GM23338 (cell line): ENCODE results near the gene ZYG11B. TPM values are rescaled to one million over a fixed set of nuclear protein-coding genes. Genes with fewer than 3 reads are reported as not detected.

ENCODE experiments used
- ATAC-seq: fragments of 200-7000 bp; cut with Tn5 transposase; 3 replicates; pipeline ENCODE4 v1.9.1; 2020
- DNase-seq: peaks from one replicate; pipeline ENCODE4 v3.0.0-alpha.2; 2015; ENCODE audit warnings: low spot score
- H2AFZ ChIP-seq: fragments of 200-600 bp; sonication (generic); 2 replicates; pipeline ENCODE4 v1.8.0; 2016; ENCODE audit warnings: antibody characterized with exemption, mild to moderate bottlenecking, moderate library complexity
- H3F3A ChIP-seq: fragments of 200-600 bp; sonication (generic); replicated peaks from 2 replicates; pipeline ENCODE4 v1.8.0; 2017; ENCODE audit warnings: antibody characterized with exemption, mixed run types, low read depth
- H3K27ac ChIP-seq: fragments of 200-600 bp; sonication (generic); 2 replicates; pipeline ENCODE4 v1.6.1; 2016; ENCODE audit warnings: low read depth
- H3K27me3 ChIP-seq: fragments of 200-600 bp; sonication (generic); 2 replicates; pipeline ENCODE4 v1.8.0; 2016; ENCODE audit warnings: mild to moderate bottlenecking, mixed run types, moderate library complexity; ENCODE audit not compliant: insufficient read depth
- H3K36me3 ChIP-seq: fragments of 200-600 bp; sonication (generic); 2 replicates; pipeline ENCODE4 v1.8.0; 2016; ENCODE audit warnings: mild to moderate bottlenecking; ENCODE audit not compliant: insufficient read depth
- H3K4me1 ChIP-seq: fragments of 200-600 bp; sonication (generic); 2 replicates; pipeline ENCODE4 v1.8.0; 2016; ENCODE audit warnings: mild to moderate bottlenecking, moderate library complexity; ENCODE audit not compliant: insufficient read depth
- H3K4me2 ChIP-seq: fragments of 200-600 bp; sonication (generic); 2 replicates; pipeline ENCODE4 v1.7.1; 2017; ENCODE audit warnings: mixed run types
- H3K4me3 ChIP-seq: fragments of 200-600 bp; sonication (generic); 2 replicates; pipeline ENCODE4 v1.6.1; 2016; ENCODE audit warnings: mixed run types
- H3K79me2 ChIP-seq: fragments of 200-600 bp; sonication (generic); replicated peaks from 2 replicates; pipeline ENCODE4 v1.8.0; 2017; ENCODE audit warnings: mild to moderate bottlenecking; ENCODE audit not compliant: insufficient read depth
- H3K9me2 ChIP-seq: fragments of 200-600 bp; sonication (generic); 2 replicates; pipeline ENCODE4 v1.8.0; 2017; ENCODE audit not compliant: insufficient read depth
- H4K20me1 ChIP-seq: fragments of 200-600 bp; sonication (generic); replicated peaks from 2 replicates; pipeline ENCODE4 v1.8.0; 2017; ENCODE audit warnings: mild to moderate bottlenecking; ENCODE audit not compliant: insufficient read depth
- H3K27ac Mint-ChIP-seq: 2 replicates; pipeline ENCODE4 v1.8.0; 2020; ENCODE audit warnings: inconsistent platforms, mild to moderate bottlenecking, moderate library complexity, mixed read lengths
- H3K27me3 Mint-ChIP-seq: 3 replicates; pipeline ENCODE4 v1.8.0; 2022; ENCODE audit warnings: low read depth, mild to moderate bottlenecking, moderate library complexity, mixed read lengths, inconsistent platforms; ENCODE audit not compliant: insufficient read depth, poor library complexity
- H3K36me3 Mint-ChIP-seq: 3 replicates; pipeline ENCODE4 v1.8.0; 2021; ENCODE audit warnings: low read depth, mild to moderate bottlenecking, inconsistent platforms, moderate library complexity, mixed read lengths
- H3K4me1 Mint-ChIP-seq: 3 replicates; pipeline ENCODE4 v1.8.0; 2020; ENCODE audit warnings: mild to moderate bottlenecking, inconsistent platforms, mixed read lengths
- H3K4me3 Mint-ChIP-seq: 3 replicates; pipeline ENCODE4 v1.8.0; 2021; ENCODE audit warnings: moderate library complexity, mild to moderate bottlenecking, inconsistent platforms, mixed read lengths
- H3K9me3 Mint-ChIP-seq: 3 replicates; pipeline ENCODE4 v1.8.0; 2020; ENCODE audit warnings: moderate library complexity, mild to moderate bottlenecking, inconsistent platforms, mixed read lengths
- CREB1 ChIP-seq: fragments of 250-450 bp; sonication (Bioruptor Pico); IDR thresholded peaks from 2 replicates; pipeline ENCODE4 v1.5.0; 2020; ENCODE audit warnings: low read depth, mild to moderate bottlenecking, moderate library complexity
- EZH2phosphoT487 ChIP-seq: fragments of 200-600 bp; sonication (generic); IDR thresholded peaks from one replicate; pipeline ENCODE4 v1.8.1; 2018; ENCODE audit warnings: antibody characterized with exemption; ENCODE audit not compliant: unreplicated experiment
- JUNB ChIP-seq: IDR thresholded peaks from one replicate; pipeline ENCODE4 v1.6.1; 2016; ENCODE audit warnings: antibody characterized with exemption; ENCODE audit not compliant: unreplicated experiment
- NANOG ChIP-seq: IDR thresholded peaks from 2 replicates; pipeline ENCODE4 v1.6.1; 2016; ENCODE audit warnings: antibody characterized with exemption, borderline replicate concordance
- POLR2AphosphoS5 ChIP-seq: IDR thresholded peaks from 2 replicates; pipeline ENCODE4 v1.6.1; 2016; ENCODE audit warnings: antibody characterized with exemption, low read depth
- STAT1 ChIP-seq: IDR thresholded peaks from one replicate; pipeline ENCODE4 v1.6.1; 2016; ENCODE audit warnings: antibody characterized with exemption; ENCODE audit not compliant: unreplicated experiment
- ZNF114 ChIP-seq: fragments of 250-450 bp; sonication (Bioruptor Pico); IDR thresholded peaks from 2 replicates; pipeline ENCODE4 v1.5.0; 2020; ENCODE audit warnings: mild to moderate bottlenecking, moderate library complexity
- polyA plus RNA-seq: library from polyadenylated mRNA; unstranded; fragments of >200 nt; fragmentation: Nextera tagmentation; extraction: Ambion mirVana; gene quantifications from 2 replicates; pipeline ENCODE4 v1.2.1, GENCODE V29; 2016
- total RNA-seq: library from RNA; depleted of rRNA; stranded (reverse); fragments of >200 nt; shearing (Covaris generic); gene quantifications from 2 replicates; pipeline ENCODE4 v1.2.3, GENCODE V29; 2014
- TF ChIP-seq, protein P1 (sequence below): fragments of 250-450 bp; sonication (Bioruptor Pico); IDR thresholded peaks from 2 replicates; pipeline ENCODE4 v1.5.0; 2020; ENCODE audit warnings: mild to moderate bottlenecking, moderate library complexity
- TF ChIP-seq, protein P2 (sequence below), 2 experiments: fragments of 200-600 bp in 1 of 2; sonication (generic) in 1 of 2; conservative IDR thresholded peaks; 2 replicates each; pipeline versions ENCODE4 v1.5.1 to v1.6.1; 2016 to 2017; ENCODE audit warnings: antibody characterized with exemption in 2 of 2, low read depth in 2 of 2, mild to moderate bottlenecking in 2 of 2, moderate library complexity in 1 of 2

Gene ZYG11B
- total and polyA plus RNA-seq, 2 experiments from 2014 or later = 7.8 to 42.3 TPM

DNA sequence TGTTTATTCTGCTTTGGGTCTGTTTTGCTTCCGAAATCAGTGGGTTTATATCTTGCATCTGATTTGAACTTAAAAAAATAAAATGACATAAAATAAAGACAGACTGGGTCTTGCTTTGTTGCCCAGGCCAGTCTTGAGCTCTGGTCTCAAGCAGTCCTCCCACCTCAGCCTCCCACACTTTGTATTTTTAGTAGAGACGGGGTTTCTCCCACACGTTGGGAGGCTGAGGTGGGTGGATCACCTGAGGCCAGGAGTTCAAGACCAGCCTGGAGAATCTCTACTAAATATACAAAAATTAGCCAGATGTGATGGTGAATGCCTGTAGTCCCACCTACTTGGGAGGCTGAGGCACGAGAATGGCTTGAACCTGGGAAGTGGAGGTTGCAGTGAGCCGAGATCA lies 122.2 kb downstream of the ZYG11B start (continued):
- TF ChIP-seq, protein P1, sequence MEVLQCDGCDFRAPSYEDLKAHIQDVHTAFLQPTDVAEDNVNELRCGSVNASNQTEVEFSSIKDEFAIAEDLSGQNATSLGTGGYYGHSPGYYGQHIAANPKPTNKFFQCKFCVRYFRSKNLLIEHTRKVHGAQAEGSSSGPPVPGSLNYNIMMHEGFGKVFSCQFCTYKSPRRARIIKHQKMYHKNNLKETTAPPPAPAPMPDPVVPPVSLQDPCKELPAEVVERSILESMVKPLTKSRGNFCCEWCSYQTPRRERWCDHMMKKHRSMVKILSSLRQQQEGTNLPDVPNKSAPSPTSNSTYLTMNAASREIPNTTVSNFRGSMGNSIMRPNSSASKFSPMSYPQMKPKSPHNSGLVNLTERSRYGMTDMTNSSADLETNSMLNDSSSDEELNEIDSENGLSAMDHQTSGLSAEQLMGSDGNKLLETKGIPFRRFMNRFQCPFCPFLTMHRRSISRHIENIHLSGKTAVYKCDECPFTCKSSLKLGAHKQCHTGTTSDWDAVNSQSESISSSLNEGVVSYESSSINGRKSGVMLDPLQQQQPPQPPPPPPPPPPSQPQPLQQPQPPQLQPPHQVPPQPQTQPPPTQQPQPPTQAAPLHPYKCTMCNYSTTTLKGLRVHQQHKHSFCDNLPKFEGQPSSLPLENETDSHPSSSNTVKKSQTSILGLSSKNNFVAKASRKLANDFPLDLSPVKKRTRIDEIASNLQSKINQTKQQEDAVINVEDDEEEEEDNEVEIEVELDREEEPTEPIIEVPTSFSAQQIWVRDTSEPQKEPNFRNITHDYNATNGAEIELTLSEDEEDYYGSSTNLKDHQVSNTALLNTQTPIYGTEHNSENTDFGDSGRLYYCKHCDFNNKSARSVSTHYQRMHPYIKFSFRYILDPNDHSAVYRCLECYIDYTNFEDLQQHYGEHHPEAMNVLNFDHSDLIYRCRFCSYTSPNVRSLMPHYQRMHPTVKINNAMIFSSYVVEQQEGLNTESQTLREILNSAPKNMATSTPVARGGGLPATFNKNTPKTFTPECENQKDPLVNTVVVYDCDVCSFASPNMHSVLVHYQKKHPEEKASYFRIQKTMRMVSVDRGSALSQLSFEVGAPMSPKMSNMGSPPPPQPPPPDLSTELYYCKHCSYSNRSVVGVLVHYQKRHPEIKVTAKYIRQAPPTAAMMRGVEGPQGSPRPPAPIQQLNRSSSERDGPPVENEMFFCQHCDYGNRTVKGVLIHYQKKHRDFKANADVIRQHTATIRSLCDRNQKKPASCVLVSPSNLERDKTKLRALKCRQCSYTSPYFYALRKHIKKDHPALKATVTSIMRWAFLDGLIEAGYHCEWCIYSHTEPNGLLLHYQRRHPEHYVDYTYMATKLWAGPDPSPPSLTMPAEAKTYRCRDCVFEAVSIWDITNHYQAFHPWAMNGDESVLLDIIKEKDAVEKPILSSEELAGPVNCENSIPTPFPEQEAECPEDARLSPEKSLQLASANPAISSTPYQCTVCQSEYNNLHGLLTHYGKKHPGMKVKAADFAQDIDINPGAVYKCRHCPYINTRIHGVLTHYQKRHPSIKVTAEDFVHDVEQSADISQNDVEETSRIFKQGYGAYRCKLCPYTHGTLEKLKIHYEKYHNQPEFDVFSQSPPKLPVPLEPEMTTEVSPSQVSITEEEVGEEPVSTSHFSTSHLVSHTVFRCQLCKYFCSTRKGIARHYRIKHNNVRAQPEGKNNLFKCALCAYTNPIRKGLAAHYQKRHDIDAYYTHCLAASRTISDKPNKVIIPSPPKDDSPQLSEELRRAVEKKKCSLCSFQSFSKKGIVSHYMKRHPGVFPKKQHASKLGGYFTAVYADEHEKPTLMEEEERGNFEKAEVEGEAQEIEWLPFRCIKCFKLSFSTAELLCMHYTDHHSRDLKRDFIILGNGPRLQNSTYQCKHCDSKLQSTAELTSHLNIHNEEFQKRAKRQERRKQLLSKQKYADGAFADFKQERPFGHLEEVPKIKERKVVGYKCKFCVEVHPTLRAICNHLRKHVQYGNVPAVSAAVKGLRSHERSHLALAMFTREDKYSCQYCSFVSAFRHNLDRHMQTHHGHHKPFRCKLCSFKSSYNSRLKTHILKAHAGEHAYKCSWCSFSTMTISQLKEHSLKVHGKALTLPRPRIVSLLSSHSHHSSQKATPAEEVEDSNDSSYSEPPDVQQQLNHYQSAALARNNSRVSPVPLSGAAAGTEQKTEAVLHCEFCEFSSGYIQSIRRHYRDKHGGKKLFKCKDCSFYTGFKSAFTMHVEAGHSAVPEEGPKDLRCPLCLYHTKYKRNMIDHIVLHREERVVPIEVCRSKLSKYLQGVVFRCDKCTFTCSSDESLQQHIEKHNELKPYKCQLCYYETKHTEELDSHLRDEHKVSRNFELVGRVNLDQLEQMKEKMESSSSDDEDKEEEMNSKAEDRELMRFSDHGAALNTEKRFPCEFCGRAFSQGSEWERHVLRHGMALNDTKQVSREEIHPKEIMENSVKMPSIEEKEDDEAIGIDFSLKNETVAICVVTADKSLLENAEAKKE (CRISPR knock-in tag) = no peak
- TF ChIP-seq EZH2phosphoT487 = no peak
- no peak for TF ChIP-seq POLR2AphosphoS5

DNA sequence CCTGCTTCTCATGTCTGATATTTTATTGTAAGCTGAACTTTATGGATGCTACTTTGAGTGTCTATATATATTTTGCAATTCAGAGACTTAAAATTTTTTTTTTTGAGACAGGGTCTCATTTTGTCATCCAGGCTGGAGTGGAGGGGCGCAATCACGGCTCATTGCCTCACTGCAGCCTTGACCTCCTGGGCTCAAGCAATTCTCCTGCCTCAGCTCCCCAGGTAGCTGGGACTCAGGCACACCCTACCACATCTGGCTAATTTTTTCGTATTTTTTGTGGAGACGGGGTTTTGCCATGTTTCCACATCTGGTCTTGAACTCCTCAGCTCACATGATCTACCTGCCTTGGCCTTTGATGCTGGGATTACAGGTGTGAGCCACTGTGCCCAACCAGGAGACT lies 124.7 kb downstream of the ZYG11B start:
- H3K27me3 Mint-ChIP-seq = no peaks in the 10 kb centered on the region
- no peaks in the 10 kb centered on the region for H3K27me3 ChIP-seq
- no peaks in the 10 kb centered on the region for H3K9me2 ChIP-seq
- H3K4me2 ChIP-seq = no peak overlapping the region
- no peaks in the 10 kb centered on the region for H3K4me1 Mint-ChIP-seq
- H3K36me3 ChIP-seq = no peaks in the 10 kb centered on the region
- H3K27ac ChIP-seq = no peak overlapping the region
- H3K9me3 Mint-ChIP-seq = no peaks in the 10 kb centered on the region
- no peaks in the 10 kb centered on the region; the same call in 1 of the 2 replicates for H3F3A ChIP-seq
- H2AFZ ChIP-seq = no peak overlapping the region
- H4K20me1 ChIP-seq = no peaks in the 10 kb centered on the region
- DNase-seq = no peak
- H3K79me2 ChIP-seq = peaks cover 5% of the 10 kb centered on the region; the same call in 1 of the 2 replicates
- no peak overlapping the region for H3K4me3 ChIP-seq
- no peak for ATAC-seq
- no peak overlapping the region for H3K4me3 Mint-ChIP-seq
- no peaks in the 10 kb centered on the region for H3K4me1 ChIP-seq
- no peak overlapping the region for H3K27ac Mint-ChIP-seq
- no peaks in the 10 kb centered on the region for H3K36me3 Mint-ChIP-seq
- TF ChIP-seq EZH2phosphoT487 (no peak), NANOG (no peak), STAT1 (no peak), CREB1 (no peak), ZNF114 (no peak), JUNB (no peak)
- TF ChIP-seq, protein P1 (CRISPR knock-in tag) = no peak
- TF ChIP-seq, protein P2, sequence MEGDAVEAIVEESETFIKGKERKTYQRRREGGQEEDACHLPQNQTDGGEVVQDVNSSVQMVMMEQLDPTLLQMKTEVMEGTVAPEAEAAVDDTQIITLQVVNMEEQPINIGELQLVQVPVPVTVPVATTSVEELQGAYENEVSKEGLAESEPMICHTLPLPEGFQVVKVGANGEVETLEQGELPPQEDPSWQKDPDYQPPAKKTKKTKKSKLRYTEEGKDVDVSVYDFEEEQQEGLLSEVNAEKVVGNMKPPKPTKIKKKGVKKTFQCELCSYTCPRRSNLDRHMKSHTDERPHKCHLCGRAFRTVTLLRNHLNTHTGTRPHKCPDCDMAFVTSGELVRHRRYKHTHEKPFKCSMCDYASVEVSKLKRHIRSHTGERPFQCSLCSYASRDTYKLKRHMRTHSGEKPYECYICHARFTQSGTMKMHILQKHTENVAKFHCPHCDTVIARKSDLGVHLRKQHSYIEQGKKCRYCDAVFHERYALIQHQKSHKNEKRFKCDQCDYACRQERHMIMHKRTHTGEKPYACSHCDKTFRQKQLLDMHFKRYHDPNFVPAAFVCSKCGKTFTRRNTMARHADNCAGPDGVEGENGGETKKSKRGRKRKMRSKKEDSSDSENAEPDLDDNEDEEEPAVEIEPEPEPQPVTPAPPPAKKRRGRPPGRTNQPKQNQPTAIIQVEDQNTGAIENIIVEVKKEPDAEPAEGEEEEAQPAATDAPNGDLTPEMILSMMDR (conservative IDR thresholded peaks at IDR 0.05; ENCODE audit: low read depth in 2 of 2) = no peak
